Superior temporal gyrus (tissue), 1 donor: ENCODE measurements around the gene OR10A6.
A peak's percentile ranks its signal among the peaks of the same experiment; 100 is the strongest.

Experiments used
- DNase-seq: peaks from one replicate; pipeline ENCODE4 v3.0.0-alpha.2; 2016; ENCODE audit errors: extremely low spot score

The OR10A6 gene

GRCh38 chr11:7931168-7931567 is at the start of gene OR10A6:
TSS of gene OR10A6 (minus strand) at chr11:7931268. CDS start at chr11:7928662, 2,606 bp downstream.
- DNase-seq, result no peak

GRCh38 chr11:7977232-7977917 is 46.3 kb upstream of the OR10A6 start:
- no peak for DNase-seq

GRCh38 chr11:7974668-7975067 is 43.6 kb upstream of the OR10A6 start:
- DNase-seq, result no peak

- DNase-seq, result no peak
Measured at GRCh38 chr11:7973011-7973410, 41.9 kb upstream of the OR10A6 start.

- DNase-seq, result no peak
Measured at GRCh38 chr11:7971846-7972245, 40.8 kb upstream of the OR10A6 start.

- no peak for DNase-seq
Measured at GRCh38 chr11:7969756-7970646, 38.9 kb upstream of the OR10A6 start.

- DNase-seq, result no peak
Measured at GRCh38 chr11:7968686-7969085, 37.6 kb upstream of the OR10A6 start.

- DNase-seq, result no peak
Measured at GRCh38 chr11:7967826-7968225, 36.8 kb upstream of the OR10A6 start.

- DNase-seq, result no peak
Measured at GRCh38 chr11:7967097-7967496, 36.0 kb upstream of the OR10A6 start.

- DNase-seq, result no peak
Measured at GRCh38 chr11:7965386-7965785, 34.3 kb upstream of the OR10A6 start, which contains the start of gene NLRP10. TSS of gene NLRP10 (minus strand) at chr11:7965447. CDS start at chr11:7963495, 1,952 bp downstream.

GRCh38 chr11:7964873-7965272 is 33.8 kb upstream of the OR10A6 start:
- DNase-seq, result no peak

- DNase-seq, result peak; percentile 11
Measured at GRCh38 chr11:7964261-7964660, 33.2 kb upstream of the OR10A6 start.

- DNase-seq, result no peak
Measured at GRCh38 chr11:7955191-7955590, 24.1 kb upstream of the OR10A6 start.

- DNase-seq, result no peak
Measured at GRCh38 chr11:7949934-7950333, 18.9 kb upstream of the OR10A6 start.

- DNase-seq, result no peak
Measured at GRCh38 chr11:7944123-7944522, 13.1 kb upstream of the OR10A6 start.

- no peak for DNase-seq
Measured at GRCh38 chr11:7941608-7942007, 10.5 kb upstream of the OR10A6 start, which contains the start of gene OR10A3. TSS of gene OR10A3 (minus strand) at chr11:7941708. CDS start at chr11:7939520, 2,188 bp downstream.

- no peak for DNase-seq
Measured at GRCh38 chr11:7941146-7941545, 10.1 kb upstream of the OR10A6 start.

- no peak for DNase-seq
Measured at GRCh38 chr11:7936615-7937014, 5.5 kb upstream of the OR10A6 start.

GRCh38 chr11:7927635-7928034 is 3.4 kb downstream of the OR10A6 start:
- no peak for DNase-seq

GRCh38 chr11:7924536-7924935 is 6.5 kb downstream of the OR10A6 start:
- no peak for DNase-seq

- DNase-seq, result no peak
Measured at GRCh38 chr11:7918141-7918540, 12.9 kb downstream of the OR10A6 start.

- no peak for DNase-seq
Measured at GRCh38 chr11:7911011-7911410, 20.1 kb downstream of the OR10A6 start.

GRCh38 chr11:7910286-7910788 is 20.7 kb downstream of the OR10A6 start:
- no peak for DNase-seq
